ENCODE measurements around the gene ANTXR2. TPM values are rescaled to one million over a fixed set of nuclear protein-coding genes. Genes with fewer than 3 reads are reported as not detected.
A peak's percentile ranks its signal among the peaks of the same experiment; 100 is the strongest.

Gene ANTXR2
- total and polyA plus RNA-seq, 2 donors (not counting 3 experiments of a cell fraction or from before 2014, with no cell fraction given): 6.6 to 64.6 TPM

DNA sequence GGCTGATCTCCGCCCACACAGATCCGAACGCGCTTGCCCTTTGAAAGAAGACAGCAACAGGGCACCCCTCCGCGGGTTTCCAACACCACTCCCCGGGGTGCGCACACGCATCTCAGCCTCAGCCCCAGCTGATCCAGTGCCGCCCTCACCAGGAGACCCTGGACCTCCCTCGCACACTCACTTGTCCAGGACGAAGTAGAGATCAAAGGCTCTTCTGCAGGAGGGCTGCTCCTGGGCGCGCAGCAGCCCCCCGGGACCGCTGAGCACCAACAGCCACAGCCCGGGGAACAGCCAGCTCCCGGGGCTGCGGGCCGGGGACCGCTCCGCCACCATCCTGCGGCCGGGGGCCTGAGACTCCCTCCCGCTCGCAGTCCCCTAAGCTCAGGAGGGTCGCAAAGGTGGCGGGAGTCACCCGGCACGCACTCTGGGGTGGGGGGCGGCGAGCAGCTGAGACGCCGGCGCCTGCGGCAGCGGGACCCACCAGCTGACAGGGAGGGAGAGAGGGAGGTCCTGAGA is 743 bp downstream of the ANTXR2 start:
- intact Hi-C loops (cut with micrococcal nuclease) (loop anchor here (1.0 to 10.0 kb wide), 4 partner anchors 131 to 421 kb away; partner anchors contain the start of gene CFAP299), dilution Hi-C loops (cut with MboI; ENCODE audit: extremely low pct_ligation_motif_present, low sequenced_read_pairs) (no loop called here)
- CTCF ChIA-PET: interaction anchor here (0.7 to 3.4 kb wide), 11 partner anchors 9 to 1134 kb away, joined by 3 to 31 read pairs (median 4); no protein-coding TSS in a partner anchor
- Histone ChIP-seq H2AFZ (ENCODE audit: low read depth, low read length) (peak overlapping the region; percentile 69), H3K4me3 (replicated peaks in 1 of 3; ENCODE audit: insufficient read depth in 1 of 3, low read depth in 1 of 3, low read length in 3 of 3) (peak overlapping the region; percentile 62 to 95 (median 88)), H3K9me3 (replicated peaks; ENCODE audit: control insufficient read depth, insufficient read depth, low read length) (no peaks in the 10 kb centered on the region), H3K4me2 (ENCODE audit: insufficient read depth, low read length) (peak overlapping the region; percentile 94), H3K27ac (ENCODE audit: insufficient read depth, low read depth, low read length) (peak overlapping the region; percentile 82), H3K79me2 (ENCODE audit: control insufficient read depth, insufficient read depth, low read length) (peaks cover 34% of the 10 kb centered on the region), H3K9me1 (replicated peaks; ENCODE audit: control insufficient read depth, extremely low read depth, insufficient read depth, low read length) (no peaks in the 10 kb centered on the region), H3K4me1 (ENCODE audit: control insufficient read depth, extremely low read depth, insufficient read depth, low read length) (peaks cover 38% of the 10 kb centered on the region), H3K9ac (replicated peaks; ENCODE audit: extremely low read depth, insufficient read depth, low read length) (peak overlapping the region; percentile 76), H4K20me1 (replicated peaks; ENCODE audit: control insufficient read depth, extremely low read depth, insufficient read depth, low read length) (no peaks in the 10 kb centered on the region), H3K27me3 (ENCODE audit: control insufficient read depth in 2 of 2, insufficient read depth in 2 of 2, low read length in 2 of 2) (no peaks in the 10 kb centered on the region), H3K36me3 (ENCODE audit: control insufficient read depth in 2 of 2, extremely low read depth in 1 of 2, insufficient read depth in 2 of 2, low read length in 2 of 2) (peaks cover 0 to under 1% of the 10 kb centered on the region in 2 experiments)
- BruUV-seq (replicated peaks): no TSS peak
- FAIRE-seq: no peak
- DNase-seq (ENCODE audit: low read depth, low spot score): no peak
- POLR2A ChIA-PET: interaction anchor here (1.2 kb wide), 1 partner anchor 60 kb away, joined by 3 read pairs; no protein-coding TSS in a partner anchor
- no peak for TF ChIP-seq EZH2 (IDR thresholded peaks at IDR 0.05; ENCODE audit: borderline replicate concordance, low read depth, low read length, severe bottlenecking)
- no peak for TF ChIP-seq POLR2A (IDR thresholded peaks at IDR 0.05; ENCODE audit: low read depth, low read length)
- TF ChIP-seq, protein P1, sequence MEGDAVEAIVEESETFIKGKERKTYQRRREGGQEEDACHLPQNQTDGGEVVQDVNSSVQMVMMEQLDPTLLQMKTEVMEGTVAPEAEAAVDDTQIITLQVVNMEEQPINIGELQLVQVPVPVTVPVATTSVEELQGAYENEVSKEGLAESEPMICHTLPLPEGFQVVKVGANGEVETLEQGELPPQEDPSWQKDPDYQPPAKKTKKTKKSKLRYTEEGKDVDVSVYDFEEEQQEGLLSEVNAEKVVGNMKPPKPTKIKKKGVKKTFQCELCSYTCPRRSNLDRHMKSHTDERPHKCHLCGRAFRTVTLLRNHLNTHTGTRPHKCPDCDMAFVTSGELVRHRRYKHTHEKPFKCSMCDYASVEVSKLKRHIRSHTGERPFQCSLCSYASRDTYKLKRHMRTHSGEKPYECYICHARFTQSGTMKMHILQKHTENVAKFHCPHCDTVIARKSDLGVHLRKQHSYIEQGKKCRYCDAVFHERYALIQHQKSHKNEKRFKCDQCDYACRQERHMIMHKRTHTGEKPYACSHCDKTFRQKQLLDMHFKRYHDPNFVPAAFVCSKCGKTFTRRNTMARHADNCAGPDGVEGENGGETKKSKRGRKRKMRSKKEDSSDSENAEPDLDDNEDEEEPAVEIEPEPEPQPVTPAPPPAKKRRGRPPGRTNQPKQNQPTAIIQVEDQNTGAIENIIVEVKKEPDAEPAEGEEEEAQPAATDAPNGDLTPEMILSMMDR (IDR thresholded peaks at IDR 0.05; ENCODE audit: extremely low read depth in 1 of 2, insufficient read depth in 1 of 2, low read depth in 1 of 2, low read length in 2 of 2): no peak
- no peak for TF ChIP-seq JUN (IDR thresholded peaks at IDR 0.05; ENCODE audit: borderline replicate concordance, insufficient read depth, insufficient read length, low read depth)
- no peak for TF ChIP-seq GATA2 (IDR thresholded peaks at IDR 0.05; ENCODE audit: insufficient read depth, insufficient read length, low read depth, low read length)
- no peak for TF ChIP-seq MYC (IDR thresholded peaks at IDR 0.05; ENCODE audit: low read depth, low read length)
- TF ChIP-seq FOS (IDR thresholded peaks at IDR 0.05; ENCODE audit: borderline replicate concordance, insufficient read depth, low read length): no peak

All from endothelial cell of umbilical vein (primary cell).